Panc1 (cell line): ENCODE data around the gene ASH1L.

Source experiments
- CTCF ChIP-seq: fragments of 450-650 bp; IDR thresholded peaks from 2 replicates; pipeline ENCODE4 v1.5.1; 2017; ENCODE audit warnings: mild to moderate bottlenecking
- SIN3A ChIP-seq: IDR thresholded peaks from 2 replicates; pipeline ENCODE4 v1.6.1; 2012; ENCODE audit warnings: low read depth, mild to moderate bottlenecking, low read length, moderate library complexity, borderline replicate concordance; ENCODE audit not compliant: insufficient read depth

GRCh38 chr1:155295942-155296267, 266.7 kb downstream of the ASH1L start:
- TF ChIP-seq CTCF (no peak), SIN3A (no peak)
